Mucosa of rectum (tissue), 2 donors: ENCODE results near the gene ATP6V1B1.

Experiments used
- H3K27ac ChIP-seq, 2 donors: one replicate each; pipeline ENCODE4 v1.7.0; 2013; ENCODE audit warnings: inconsistent platforms in 2 of 2, low read depth in 2 of 2, low read length in 2 of 2
- H3K27me3 ChIP-seq, 2 donors: one replicate each; pipeline ENCODE4 v1.7.0; 2013; ENCODE audit warnings: low read length in 2 of 2; ENCODE audit not compliant: control insufficient read depth in 2 of 2, insufficient read depth in 2 of 2
- H3K36me3 ChIP-seq, 2 donors: one replicate each; pipeline ENCODE4 v1.7.0; 2013; ENCODE audit warnings: low read length in 2 of 2; ENCODE audit not compliant: control insufficient read depth in 2 of 2, insufficient read depth in 2 of 2
- H3K4me1 ChIP-seq, 2 donors: one replicate each; pipeline ENCODE4 v1.7.0; 2013; ENCODE audit warnings: low read length in 2 of 2, mild to moderate bottlenecking in 1 of 2; ENCODE audit not compliant: control insufficient read depth in 2 of 2, insufficient read depth in 2 of 2
- H3K4me3 ChIP-seq, 2 donors: one replicate each; pipeline ENCODE4 v1.7.0; 2013; ENCODE audit warnings: low read length in 2 of 2
- H3K9ac ChIP-seq, 2 donors: one replicate each; pipeline ENCODE4 v1.7.0; 2013; ENCODE audit warnings: low read length in 2 of 2, low read depth in 1 of 2, mild to moderate bottlenecking in 1 of 2
- H3K9me3 ChIP-seq, 2 donors: one replicate each; pipeline ENCODE4 v1.7.0; 2013; ENCODE audit warnings: low read length in 2 of 2; ENCODE audit not compliant: control insufficient read depth in 2 of 2
- donor health status: healthy.
- donor health status: Normal muscosa, but diverticular disease.

Gene ATP6V1B1

GRCh38 chr2:70943205-70943871, 7.6 kb downstream of the ATP6V1B1 start:
- Histone ChIP-seq H3K27me3 (peaks cover 15% of the 10 kb centered on the region in 2 donors), H3K9ac (no peak overlapping the region), H3K4me1 (peaks cover 0 to 2% of the 10 kb centered on the region in 2 donors), H3K4me3 (no peak overlapping the region), H3K9me3 (no peaks in the 10 kb centered on the region), H3K27ac (no peak overlapping the region), H3K36me3 (no peaks in the 10 kb centered on the region)

DNA sequence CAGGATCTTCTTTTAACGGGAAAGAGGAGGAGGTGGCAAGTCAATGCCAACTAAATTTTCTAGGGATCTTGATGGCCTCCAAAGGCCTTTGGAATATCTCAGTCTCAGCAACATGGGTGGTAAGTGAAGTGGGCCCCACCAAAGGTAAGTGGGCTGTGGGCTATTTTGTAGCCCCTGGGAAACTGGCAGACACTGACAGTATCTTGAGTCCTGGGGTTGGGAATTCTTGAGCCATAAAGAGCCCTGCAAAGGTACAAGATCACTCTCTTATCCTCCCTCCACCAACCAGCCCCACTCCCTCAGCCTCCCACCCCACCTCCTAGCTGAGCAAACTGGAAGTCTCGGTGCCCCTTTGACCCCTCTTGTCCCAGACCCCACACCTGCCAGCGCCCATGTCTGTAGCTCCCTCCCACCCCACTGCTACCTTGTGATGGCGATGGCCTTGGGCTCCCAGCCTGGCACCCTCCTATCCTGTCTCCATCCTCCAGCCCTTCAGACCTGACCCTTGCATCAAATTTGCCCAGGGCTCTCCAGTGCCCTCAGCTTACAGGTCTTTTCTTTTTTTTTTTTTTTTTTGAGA, 8.5 kb downstream of the ATP6V1B1 start:
- no peak overlapping the region for H3K9ac ChIP-seq
- H3K9me3 ChIP-seq = no peaks in the 10 kb centered on the region
- H3K27me3 ChIP-seq = peaks cover 15 to 16% of the 10 kb centered on the region in 2 donors
- H3K27ac ChIP-seq = no peak overlapping the region
- peaks cover 2 to 5% of the 10 kb centered on the region in 2 donors for H3K4me1 ChIP-seq
- H3K4me3 ChIP-seq = no peak overlapping the region
- H3K36me3 ChIP-seq = no peaks in the 10 kb centered on the region

DNA sequence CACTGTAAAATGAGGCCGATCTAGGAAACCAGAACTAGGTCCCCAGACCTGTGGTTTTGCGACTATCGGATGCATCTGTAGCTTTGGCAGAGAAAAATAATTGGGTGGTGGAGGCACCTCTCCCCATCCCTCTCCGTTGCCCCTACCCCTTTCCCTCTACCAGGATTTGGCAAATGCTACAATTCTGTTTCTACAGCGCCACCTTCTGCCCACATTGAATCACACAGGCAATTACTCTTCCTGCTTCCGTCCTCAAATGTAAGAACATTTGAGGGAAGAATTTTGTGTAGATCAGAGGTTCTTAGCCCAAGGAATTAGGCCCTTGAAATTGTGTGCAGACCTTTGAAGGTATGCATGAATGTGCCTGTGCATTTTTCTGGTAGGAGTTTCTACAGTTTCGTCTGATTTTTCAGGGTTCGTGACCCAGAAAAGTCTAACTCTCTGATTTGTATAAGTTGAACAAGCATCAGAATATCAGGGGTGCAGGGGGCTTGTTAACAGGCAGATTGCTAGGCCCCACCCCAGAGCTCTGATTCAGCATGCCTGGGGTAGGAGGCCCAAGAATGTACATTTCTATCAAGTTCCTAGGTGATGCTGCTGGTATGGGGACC, 11.2 kb downstream of the ATP6V1B1 start:
- H3K27me3 ChIP-seq = peaks cover 15 to 16% of the 10 kb centered on the region in 2 donors
- no peaks in the 10 kb centered on the region for H3K36me3 ChIP-seq
- H3K9ac ChIP-seq = no peak overlapping the region
- no peak overlapping the region for H3K27ac ChIP-seq
- H3K4me3 ChIP-seq = no peak overlapping the region
- H3K4me1 ChIP-seq = peaks cover 2 to 5% of the 10 kb centered on the region in 2 donors
- H3K9me3 ChIP-seq = no peaks in the 10 kb centered on the region

DNA sequence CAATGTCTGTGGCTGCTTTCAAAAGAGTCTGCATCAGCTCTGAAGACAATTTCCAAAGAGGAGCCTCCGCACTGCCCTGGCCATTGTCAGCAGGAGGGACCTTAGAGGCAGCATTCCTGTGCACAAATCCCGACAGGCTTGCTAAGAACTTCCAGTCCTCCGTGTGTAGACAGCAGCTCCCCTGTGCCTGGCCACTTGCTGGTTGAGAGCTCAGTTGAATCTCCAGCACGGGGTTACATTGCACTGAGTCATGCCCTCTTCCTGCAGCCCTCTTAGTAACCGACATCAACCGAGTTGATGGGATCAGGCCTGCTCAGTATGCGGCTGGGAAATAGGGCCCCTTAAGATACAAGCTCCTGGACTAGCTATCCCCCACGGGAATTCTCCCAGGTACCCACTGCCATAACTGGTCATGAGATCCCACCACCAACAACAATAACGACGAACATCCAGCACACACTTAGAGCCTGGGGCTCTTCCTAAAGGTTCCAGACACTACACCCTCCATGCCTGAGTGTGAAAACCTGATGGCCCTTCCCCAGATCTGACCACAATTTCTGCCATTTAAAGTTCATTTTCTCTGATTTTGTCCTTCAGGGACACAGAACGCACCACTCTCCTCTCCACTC, 12.0 kb downstream of the ATP6V1B1 start:
- Histone ChIP-seq H3K9ac (no peak overlapping the region), H3K9me3 (no peaks in the 10 kb centered on the region), H3K4me1 (peaks cover 2 to 5% of the 10 kb centered on the region in 2 donors), H3K27ac (no peak overlapping the region), H3K27me3 (peaks cover 15 to 16% of the 10 kb centered on the region in 2 donors), H3K36me3 (no peaks in the 10 kb centered on the region), H3K4me3 (peak overlapping the region in 1 of 2 donors; percentile 69)

DNA sequence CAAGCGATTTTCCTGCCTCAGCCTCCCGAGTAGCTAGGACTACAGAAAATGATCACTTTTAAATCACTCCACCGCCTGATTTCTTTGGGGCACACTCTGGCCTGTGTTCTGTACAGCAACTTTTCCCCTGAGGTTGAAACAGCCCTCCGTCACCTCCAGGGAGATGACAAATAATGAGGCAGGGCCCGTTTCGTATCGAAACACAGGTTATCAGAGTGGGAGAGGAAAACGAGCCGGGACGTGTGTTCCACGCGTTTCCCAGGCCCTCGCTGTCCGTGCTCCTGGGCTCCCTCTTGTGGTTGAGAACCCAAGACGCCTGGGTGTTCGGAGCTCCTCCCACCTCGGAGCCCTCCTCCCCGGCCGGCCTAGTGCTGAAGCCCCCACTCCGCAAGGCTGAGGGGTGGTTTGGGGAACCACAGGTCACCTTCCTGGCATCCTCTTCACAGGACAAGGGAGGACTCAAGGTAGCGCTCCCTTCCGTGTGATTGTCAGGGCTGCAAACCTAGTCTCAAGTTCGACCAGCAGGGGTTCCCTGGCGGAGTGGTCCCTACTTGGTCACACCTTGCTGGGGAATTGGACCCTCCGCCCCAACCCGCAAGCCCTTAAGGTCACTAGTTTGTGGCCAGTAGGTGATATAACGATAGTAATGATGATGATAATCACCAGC, 12.8 kb downstream of the ATP6V1B1 start:
- Histone ChIP-seq H3K36me3 (no peaks in the 10 kb centered on the region), H3K9me3 (no peaks in the 10 kb centered on the region), H3K27ac (no peak overlapping the region), H3K4me1 (peaks cover 2 to 5% of the 10 kb centered on the region in 2 donors), H3K9ac (peak overlapping the region; percentile 24 to 25), H3K4me3 (peak overlapping the region; percentile 53 to 69), H3K27me3 (peaks cover 15 to 16% of the 10 kb centered on the region in 2 donors)

GRCh38 chr2:70949086-70949485, 13.4 kb downstream of the ATP6V1B1 start:
- H3K27me3 ChIP-seq = peaks cover 15 to 16% of the 10 kb centered on the region in 2 donors
- peaks cover 2 to 5% of the 10 kb centered on the region in 2 donors for H3K4me1 ChIP-seq
- no peak overlapping the region for H3K9ac ChIP-seq
- H3K9me3 ChIP-seq = no peaks in the 10 kb centered on the region
- no peaks in the 10 kb centered on the region for H3K36me3 ChIP-seq
- no peak overlapping the region for H3K4me3 ChIP-seq
- no peak overlapping the region for H3K27ac ChIP-seq

GRCh38 chr2:70954886-70955285, 19.2 kb downstream of the ATP6V1B1 start:
- Histone ChIP-seq H3K27ac (no peak overlapping the region), H3K4me3 (no peak overlapping the region)

GRCh38 chr2:70956141-70956540, 20.4 kb downstream of the ATP6V1B1 start:
- Histone ChIP-seq H3K27ac (no peak overlapping the region), H3K4me3 (no peak overlapping the region), H3K9me3 (no peaks in the 10 kb centered on the region), H3K9ac (no peak overlapping the region), H3K27me3 (peaks cover 0 to 4% of the 10 kb centered on the region in 2 donors), H3K36me3 (no peaks in the 10 kb centered on the region), H3K4me1 (no peaks in the 10 kb centered on the region)

More at GRCh38 chr2:70954886-70955285, 19.2 kb downstream of the ATP6V1B1 start:
- Histone ChIP-seq H3K9ac (no peak overlapping the region), H3K9me3 (no peaks in the 10 kb centered on the region), H3K4me1 (no peaks in the 10 kb centered on the region), H3K27me3 (peaks cover 0 to 4% of the 10 kb centered on the region in 2 donors), H3K36me3 (no peaks in the 10 kb centered on the region)

- H3K9ac ChIP-seq = no peak overlapping the region
- H3K36me3 ChIP-seq = no peaks in the 10 kb centered on the region
- peaks cover 0 to 4% of the 10 kb centered on the region in 2 donors for H3K27me3 ChIP-seq
Observed at GRCh38 chr2:70957798-70958197, 22.1 kb downstream of the ATP6V1B1 start.

More at GRCh38 chr2:70957798-70958197, 22.1 kb downstream of the ATP6V1B1 start:
- Histone ChIP-seq H3K4me3 (no peak overlapping the region), H3K9me3 (no peaks in the 10 kb centered on the region), H3K4me1 (no peaks in the 10 kb centered on the region), H3K27ac (no peak overlapping the region)
